Sigmoid colon (tissue), 4 donors: Measurements from ENCODE around the gene ZNF865.

Source experiments
- CTCF ChIP-seq, 4 experiments: fragments of 450-650 bp in 3 of 4; fragments of 200-600 bp in 1 of 4; IDR thresholded peaks; one replicate each; pipeline ENCODE4 v1.5.1; 2016 to 2019; ENCODE audit warnings: antibody characterized with exemption in 4 of 4, mild to moderate bottlenecking in 3 of 4, moderate library complexity in 2 of 4
- EP300 ChIP-seq, 4 donors: sonication (generic); formaldehyde crosslinking; IDR thresholded peaks; one replicate each; pipeline ENCODE4 v1.6.1; 2017; ENCODE audit warnings: antibody characterized with exemption in 4 of 4
- POLR2A ChIP-seq, 2 donors: fragments of 450-650 bp; IDR thresholded peaks; one replicate each; pipeline ENCODE4 v1.6.1; 2016; ENCODE audit warnings: antibody characterized with exemption in 2 of 2, mild to moderate bottlenecking in 2 of 2, moderate library complexity in 2 of 2
- POLR2AphosphoS5 ChIP-seq, 4 donors: sonication (generic); formaldehyde crosslinking; IDR thresholded peaks; one replicate each; pipeline ENCODE4 v1.6.1; 2017; ENCODE audit warnings: antibody characterized with exemption in 4 of 4

DNA sequence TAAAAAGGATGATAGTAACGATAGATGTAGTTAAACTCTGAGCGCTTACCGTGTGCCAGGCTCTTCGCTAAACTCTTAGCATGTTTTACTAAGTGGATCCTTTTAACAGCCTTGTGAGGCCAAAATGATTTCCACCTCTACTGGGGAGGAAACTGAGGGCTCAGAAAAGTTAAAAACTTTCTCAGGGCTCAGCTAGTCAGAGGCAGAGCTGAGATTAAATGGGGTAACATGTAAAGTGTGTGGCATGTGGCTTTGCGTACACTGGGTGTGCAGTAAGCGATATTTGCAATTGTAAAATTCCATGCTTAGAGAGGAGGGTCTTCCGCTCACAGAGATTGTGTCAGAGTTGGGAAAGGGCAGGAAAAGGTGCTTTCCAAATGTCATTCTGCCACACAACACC lies 51.1 kb downstream of the ZNF865 start:
- no peak for TF ChIP-seq CTCF (IDR thresholded peaks at IDR 0.05)
- TF ChIP-seq POLR2A (IDR thresholded peaks at IDR 0.05): no peak
- TF ChIP-seq POLR2AphosphoS5 (IDR thresholded peaks at IDR 0.05): no peak
- no peak for TF ChIP-seq EP300 (IDR thresholded peaks at IDR 0.05)
